OCI-LY3 (cell line): ENCODE data around the gene BLOC1S6.

Experiments used
- H2AFZ ChIP-seq: fragments of 200-600, 300-600 bp; shearing (Covaris generic); 2 replicates; pipeline ENCODE4 v1.6.0; 2014; ENCODE audit warnings: antibody characterized with exemption, low read depth, low read length
- H3K27ac ChIP-seq: fragments of 200-600, 300-600 bp; sonication (generic); 2 replicates; pipeline ENCODE4 v1.5.1; 2014; ENCODE audit warnings: mild to moderate bottlenecking, low read length, moderate library complexity, mixed read lengths
- H3K27me3 ChIP-seq: fragments of 200-600, 300-600 bp; sonication (generic); 2 replicates; pipeline ENCODE4 v1.6.1; 2014; ENCODE audit warnings: low read depth, low read length, mixed read lengths
- H3K36me3 ChIP-seq: fragments of 200-600, 300-600 bp; sonication (generic); replicated peaks from 2 replicates; pipeline ENCODE3; 2014; ENCODE audit warnings: low read depth, low read length, mixed read lengths
- H3K4me1 ChIP-seq: fragments of 300-600, 200-600 bp; sonication (generic); 2 replicates; pipeline ENCODE4 v1.6.1; 2014; ENCODE audit warnings: low read length, mixed read lengths
- H3K4me2 ChIP-seq: fragments of 200-600, 300-600 bp; sonication (generic); 2 replicates; pipeline ENCODE4 v1.6.1; 2014; ENCODE audit warnings: low read length, mixed read lengths
- H3K4me3 ChIP-seq: fragments of 300-600, 200-600 bp; sonication (generic); 2 replicates; pipeline ENCODE4 v1.5.1; 2014; ENCODE audit warnings: antibody characterized with exemption, mild to moderate bottlenecking, low read length, moderate library complexity
- H3K79me2 ChIP-seq: fragments of 300-600, 200-600 bp; shearing (Covaris generic); 2 replicates; pipeline ENCODE4 v1.6.1; 2014; ENCODE audit warnings: mild to moderate bottlenecking, low read length, mixed read lengths
- H3K9ac ChIP-seq: fragments of 300-600, 200-600 bp; shearing (Covaris generic); 2 replicates; pipeline ENCODE4 v1.6.0; 2014; ENCODE audit warnings: mild to moderate bottlenecking, low read length, moderate library complexity
- H3K9me3 ChIP-seq: fragments of 200-600, 300-600 bp; shearing (Covaris generic); 2 replicates; pipeline ENCODE4 v1.6.1; 2014; ENCODE audit warnings: low read length, mixed read lengths; ENCODE audit not compliant: insufficient read depth
- H4K20me1 ChIP-seq: fragments of 200-600, 300-600 bp; sonication (generic); 2 replicates; pipeline ENCODE4 v1.6.1; 2016; ENCODE audit warnings: low read length, mixed read lengths; ENCODE audit not compliant: insufficient read depth
- EZH2phosphoT487 ChIP-seq: fragments of 200-600 bp; shearing (Covaris generic); IDR thresholded peaks from 2 replicates; pipeline ENCODE4 v1.6.1; 2018; ENCODE audit warnings: antibody characterized with exemption, mixed run types, low read depth
- TF ChIP-seq, protein P1 (sequence below): fragments of 200-600, 300-600 bp; sonication (generic); IDR thresholded peaks from 2 replicates; pipeline ENCODE4 v1.5.1; 2014; ENCODE audit warnings: antibody characterized with exemption, low read length, low read depth

Gene BLOC1S6

DNA sequence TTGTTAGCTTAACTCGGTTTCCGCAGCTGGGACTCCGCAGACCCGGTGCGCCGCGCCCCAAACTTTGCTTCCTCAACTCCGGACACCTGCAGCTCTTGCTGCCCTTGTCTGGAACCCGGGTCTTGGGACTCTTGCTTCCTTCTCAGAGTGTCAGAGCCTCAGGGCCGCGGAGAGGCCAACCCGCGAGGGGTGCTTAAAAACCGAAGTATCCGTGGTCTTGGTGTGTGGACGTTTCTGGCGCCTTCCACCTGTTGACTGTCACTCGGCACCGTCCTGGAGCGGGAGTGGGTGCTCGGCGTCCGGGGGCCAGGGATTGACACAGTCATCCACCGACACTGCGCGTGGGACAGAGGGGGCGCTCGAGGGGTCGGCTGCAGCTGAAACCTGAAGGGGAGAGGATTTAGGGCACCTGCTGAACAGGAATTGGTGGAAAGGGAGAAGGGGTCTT, 48.0 kb downstream of the BLOC1S6 start:
- Histone ChIP-seq H3K79me2 (no peaks in the 10 kb centered on the region), H3K36me3 (no peaks in the 10 kb centered on the region), H3K9ac (peak overlapping the region; percentile 58), H3K27me3 (peaks cover 12% of the 10 kb centered on the region), H3K4me1 (peaks cover 7% of the 10 kb centered on the region), H3K4me3 (peak overlapping the region; percentile 97), H3K4me2 (peak overlapping the region; percentile 98), H4K20me1 (no peaks in the 10 kb centered on the region), H3K27ac (no peak overlapping the region), H3K9me3 (no peaks in the 10 kb centered on the region), H2AFZ (peak overlapping the region; percentile 77)
- TF ChIP-seq, protein P1, sequence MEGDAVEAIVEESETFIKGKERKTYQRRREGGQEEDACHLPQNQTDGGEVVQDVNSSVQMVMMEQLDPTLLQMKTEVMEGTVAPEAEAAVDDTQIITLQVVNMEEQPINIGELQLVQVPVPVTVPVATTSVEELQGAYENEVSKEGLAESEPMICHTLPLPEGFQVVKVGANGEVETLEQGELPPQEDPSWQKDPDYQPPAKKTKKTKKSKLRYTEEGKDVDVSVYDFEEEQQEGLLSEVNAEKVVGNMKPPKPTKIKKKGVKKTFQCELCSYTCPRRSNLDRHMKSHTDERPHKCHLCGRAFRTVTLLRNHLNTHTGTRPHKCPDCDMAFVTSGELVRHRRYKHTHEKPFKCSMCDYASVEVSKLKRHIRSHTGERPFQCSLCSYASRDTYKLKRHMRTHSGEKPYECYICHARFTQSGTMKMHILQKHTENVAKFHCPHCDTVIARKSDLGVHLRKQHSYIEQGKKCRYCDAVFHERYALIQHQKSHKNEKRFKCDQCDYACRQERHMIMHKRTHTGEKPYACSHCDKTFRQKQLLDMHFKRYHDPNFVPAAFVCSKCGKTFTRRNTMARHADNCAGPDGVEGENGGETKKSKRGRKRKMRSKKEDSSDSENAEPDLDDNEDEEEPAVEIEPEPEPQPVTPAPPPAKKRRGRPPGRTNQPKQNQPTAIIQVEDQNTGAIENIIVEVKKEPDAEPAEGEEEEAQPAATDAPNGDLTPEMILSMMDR, result peak; percentile 55
- no peak for TF ChIP-seq EZH2phosphoT487

DNA sequence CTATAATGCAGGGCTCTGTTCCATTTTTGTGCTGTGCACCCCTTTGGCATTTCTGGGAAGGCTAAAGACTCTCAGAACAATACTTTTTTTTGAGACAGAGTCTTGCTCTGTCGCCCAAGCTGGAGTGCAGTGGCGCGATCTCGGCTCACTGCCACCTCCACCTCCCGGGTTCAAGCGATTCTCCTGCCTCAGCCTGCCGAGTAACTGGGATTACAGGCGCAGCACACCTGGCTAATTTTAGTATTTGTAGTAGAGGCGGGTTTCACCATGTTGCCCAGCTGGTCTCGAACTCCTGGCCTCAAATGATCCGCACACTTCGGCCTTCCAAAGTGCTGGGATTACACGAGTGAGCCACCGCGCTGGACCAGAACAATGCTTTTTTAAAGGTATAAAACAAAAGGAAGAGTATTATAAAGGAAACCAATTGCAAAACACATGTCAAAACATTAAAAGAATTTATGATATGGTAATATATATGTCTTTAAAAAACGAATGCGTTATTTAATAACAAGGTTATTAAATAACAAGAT, 48.6 kb downstream of the BLOC1S6 start:
- peak overlapping the region; percentile 97 for H3K4me3 ChIP-seq
- H3K9ac ChIP-seq, result peak overlapping the region; percentile 58
- H3K9me3 ChIP-seq, result no peaks in the 10 kb centered on the region
- H3K4me1 ChIP-seq, result peaks cover 7% of the 10 kb centered on the region
- no peaks in the 10 kb centered on the region for H3K79me2 ChIP-seq
- H3K27me3 ChIP-seq, result peaks cover 18% of the 10 kb centered on the region
- H3K4me2 ChIP-seq, result peak overlapping the region; percentile 98
- no peak for TF ChIP-seq EZH2phosphoT487
- TF ChIP-seq, protein P1, result no peak
- no peak overlapping the region for H3K27ac ChIP-seq
- H2AFZ ChIP-seq, result 0 out of 2 replicates have a peak overlapping the region, but pooled peaks have one; percentile 77
- H3K36me3 ChIP-seq, result no peaks in the 10 kb centered on the region
- no peaks in the 10 kb centered on the region for H4K20me1 ChIP-seq

DNA sequence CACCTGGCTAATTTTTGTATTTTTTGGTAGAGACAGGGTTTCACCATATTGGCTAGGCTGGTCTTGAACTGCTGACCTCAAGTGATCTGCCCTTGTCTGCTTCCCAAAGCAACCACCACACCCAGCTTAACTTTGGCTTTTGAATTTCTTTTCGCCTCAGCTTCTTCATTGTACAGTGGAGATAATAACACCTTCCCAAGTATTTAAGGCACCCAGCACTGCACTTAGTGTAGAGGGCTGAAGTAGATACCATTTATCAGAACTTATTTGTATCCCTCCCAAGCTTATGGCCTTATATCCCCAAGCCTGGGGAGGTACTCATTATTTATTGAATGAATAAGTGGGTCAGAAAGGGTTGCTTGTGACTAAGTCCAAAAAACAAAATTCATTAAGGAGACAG, 50.0 kb downstream of the BLOC1S6 start:
- H3K79me2 ChIP-seq, result no peaks in the 10 kb centered on the region
- peaks cover 7% of the 10 kb centered on the region for H3K4me1 ChIP-seq
- no peaks in the 10 kb centered on the region for H3K36me3 ChIP-seq
- H3K4me2 ChIP-seq, result peak overlapping the region; percentile 45
- H3K9ac ChIP-seq, result no peak overlapping the region
- no peak overlapping the region for H3K27ac ChIP-seq
- H2AFZ ChIP-seq, result no peak overlapping the region; the same call in 1 of the 2 replicates
- H3K4me3 ChIP-seq, result no peak overlapping the region
- no peaks in the 10 kb centered on the region for H3K9me3 ChIP-seq
- peaks cover 26% of the 10 kb centered on the region for H3K27me3 ChIP-seq
- H4K20me1 ChIP-seq, result no peaks in the 10 kb centered on the region
- TF ChIP-seq, protein P1, result no peak
- no peak for TF ChIP-seq EZH2phosphoT487

DNA sequence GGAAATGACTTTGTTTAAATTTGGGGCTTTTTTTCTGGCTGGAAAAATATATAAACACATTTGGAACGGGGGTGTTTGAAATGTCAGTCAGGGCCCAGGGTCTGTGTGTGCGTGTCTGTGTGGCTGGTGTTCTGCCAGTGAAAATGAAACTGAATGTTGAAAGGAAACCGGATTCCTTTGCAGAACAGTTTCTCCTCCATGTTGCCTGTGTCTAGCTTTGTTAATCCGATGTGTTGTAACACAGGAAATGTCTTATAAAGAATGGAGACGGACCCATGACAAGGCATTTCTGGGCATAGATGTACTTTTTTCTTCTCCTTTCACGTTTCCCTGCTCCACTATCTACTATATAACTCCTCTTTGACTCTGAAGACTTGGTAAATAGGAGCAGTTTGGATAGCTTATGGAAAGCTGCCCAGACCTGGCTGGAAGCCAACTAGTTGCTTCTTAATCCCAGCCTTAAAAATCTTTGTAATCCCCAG, 50.4 kb downstream of the BLOC1S6 start:
- H3K4me1 ChIP-seq, result peaks cover 7% of the 10 kb centered on the region
- peak overlapping the region; percentile 13; the same call in 1 of the 2 replicates for H3K4me3 ChIP-seq
- H3K27ac ChIP-seq, result no peak overlapping the region
- no peaks in the 10 kb centered on the region for H4K20me1 ChIP-seq
- peak overlapping the region; percentile 40; the same call in 1 of the 2 replicates for H2AFZ ChIP-seq
- H3K4me2 ChIP-seq, result peak overlapping the region; percentile 45
- no peaks in the 10 kb centered on the region for H3K9me3 ChIP-seq
- no peak overlapping the region for H3K9ac ChIP-seq
- H3K27me3 ChIP-seq, result peaks cover 26% of the 10 kb centered on the region
- H3K36me3 ChIP-seq, result no peaks in the 10 kb centered on the region
- TF ChIP-seq EZH2phosphoT487, result no peak
- no peaks in the 10 kb centered on the region for H3K79me2 ChIP-seq
